RWPE1 (cell line): Measurements from ENCODE around the gene CHRNA3.

Source experiments
- CTCF ChIA-PET: fragments of 350-600 bp; sonication (Branson Sonifier 250); formaldehyde crosslinking; extraction: SDS; loops from one replicate; lab custom pipeline; 2021; lab: Yijun Ruan, JAX
- POLR2A ChIA-PET: fragments of 400-600 bp; formaldehyde crosslinking; extraction: SDS; loops from one replicate; lab custom pipeline; 2020; ENCODE audit warnings: antibody characterized with exemption; ENCODE audit not compliant: low non-redundant PET; lab: Yijun Ruan, JAX
- DNase-seq: peaks from one replicate; pipeline ENCODE4 v3.0.0; 2012; ENCODE audit warnings: low spot score
- H3K27ac ChIP-seq: fragments of 450-650 bp; 2 replicates; pipeline ENCODE4 v1.5.1; 2017
- CTCF ChIP-seq: fragments of 450-650 bp; conservative IDR thresholded peaks from 2 replicates; pipeline ENCODE4 v1.5.1; 2017; ENCODE audit warnings: low read depth, mild to moderate bottlenecking

CHRNA3 gene

GRCh38 chr15:78633348-78633747 lies 12.6 kb upstream of the CHRNA3 start:
- POLR2A ChIA-PET: no interaction called here
- CTCF ChIA-PET: interaction anchor here (0.6 to 0.7 kb wide), 2 partner anchors 48 to 374 kb away, joined by 3 read pairs; no protein-coding TSS in a partner anchor
- H3K27ac ChIP-seq: no peak overlapping the region
- no peak for TF ChIP-seq CTCF
- no peak for DNase-seq

GRCh38 chr15:78630886-78631633 lies 10.3 kb upstream of the CHRNA3 start:
- no peak for DNase-seq
- TF ChIP-seq CTCF: no peak
- ChIA-PET CTCF (no interaction called here), POLR2A (no interaction called here)
- no peak overlapping the region for H3K27ac ChIP-seq

GRCh38 chr15:78629716-78630065 lies 8.9 kb upstream of the CHRNA3 start:
- CTCF ChIA-PET: no interaction called here
- no peak overlapping the region for H3K27ac ChIP-seq
- TF ChIP-seq CTCF: no peak
- DNase-seq: no peak
- POLR2A ChIA-PET: no interaction called here

- ChIA-PET POLR2A (no interaction called here), CTCF (interaction anchor here (0.7 kb wide), 1 partner anchor 81 kb away, joined by 3 read pairs; no protein-coding TSS in a partner anchor)
- no peak overlapping the region for H3K27ac ChIP-seq
- no peak for TF ChIP-seq CTCF
- no peak for DNase-seq
Observed at GRCh38 chr15:78629031-78629715, 8.4 kb upstream of the CHRNA3 start.

- peak; percentile 48 for DNase-seq
- ChIA-PET CTCF (interaction anchor here (0.5 kb wide), 1 partner anchor 75 kb away, joined by 3 read pairs; no protein-coding TSS in a partner anchor), POLR2A (no interaction called here)
- no peak for TF ChIP-seq CTCF
- H3K27ac ChIP-seq: no peak overlapping the region
Observed at GRCh38 chr15:78628227-78628626, 7.4 kb upstream of the CHRNA3 start.

- POLR2A ChIA-PET: no interaction called here
- no peak for TF ChIP-seq CTCF
- CTCF ChIA-PET: no interaction called here
- DNase-seq: no peak
- H3K27ac ChIP-seq: no peak overlapping the region
Observed at GRCh38 chr15:78627348-78627747, 6.6 kb upstream of the CHRNA3 start.
